ENCODE results near the gene ABHD17B.

DNA sequence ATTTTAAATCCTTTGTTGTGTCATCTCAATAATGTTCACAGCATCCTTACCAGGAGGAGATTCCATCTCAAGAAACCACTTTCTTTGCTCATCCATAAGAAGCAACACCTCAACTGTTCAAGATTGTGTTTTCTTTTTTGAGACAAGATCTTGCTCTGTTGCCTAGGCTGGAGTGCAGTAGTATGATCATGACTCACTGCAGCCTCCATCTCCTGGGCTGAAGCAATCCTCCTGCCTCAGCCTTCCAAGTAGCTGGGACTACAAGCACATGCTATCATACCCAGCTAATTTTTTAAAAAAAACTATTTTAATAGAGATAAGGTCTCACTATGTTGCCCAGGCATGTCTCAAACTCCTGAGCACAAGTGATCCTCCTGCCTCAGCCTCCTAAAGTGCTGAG, 60.0 kb downstream of the ABHD17B start:
- TF ChIP-seq, protein P1, sequence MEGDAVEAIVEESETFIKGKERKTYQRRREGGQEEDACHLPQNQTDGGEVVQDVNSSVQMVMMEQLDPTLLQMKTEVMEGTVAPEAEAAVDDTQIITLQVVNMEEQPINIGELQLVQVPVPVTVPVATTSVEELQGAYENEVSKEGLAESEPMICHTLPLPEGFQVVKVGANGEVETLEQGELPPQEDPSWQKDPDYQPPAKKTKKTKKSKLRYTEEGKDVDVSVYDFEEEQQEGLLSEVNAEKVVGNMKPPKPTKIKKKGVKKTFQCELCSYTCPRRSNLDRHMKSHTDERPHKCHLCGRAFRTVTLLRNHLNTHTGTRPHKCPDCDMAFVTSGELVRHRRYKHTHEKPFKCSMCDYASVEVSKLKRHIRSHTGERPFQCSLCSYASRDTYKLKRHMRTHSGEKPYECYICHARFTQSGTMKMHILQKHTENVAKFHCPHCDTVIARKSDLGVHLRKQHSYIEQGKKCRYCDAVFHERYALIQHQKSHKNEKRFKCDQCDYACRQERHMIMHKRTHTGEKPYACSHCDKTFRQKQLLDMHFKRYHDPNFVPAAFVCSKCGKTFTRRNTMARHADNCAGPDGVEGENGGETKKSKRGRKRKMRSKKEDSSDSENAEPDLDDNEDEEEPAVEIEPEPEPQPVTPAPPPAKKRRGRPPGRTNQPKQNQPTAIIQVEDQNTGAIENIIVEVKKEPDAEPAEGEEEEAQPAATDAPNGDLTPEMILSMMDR (IDR thresholded peaks at IDR 0.05), result no peak
- no peak for TF ChIP-seq POLR2A (IDR thresholded peaks at IDR 0.05)

All from right lobe of liver (tissue), 4 donors.